MM.1S (cell line): Measurements from ENCODE around the gene TRIM41.
A peak's percentile ranks its signal among the peaks of the same experiment; 100 is the strongest.

Source experiments
- DNase-seq: peaks from one replicate; pipeline ENCODE4 v3.0.0-alpha.2; 2015
- H2AFZ ChIP-seq: fragments of 300-600 bp; sonication (generic); 2 replicates; pipeline ENCODE4 v1.6.0; 2016; ENCODE audit warnings: antibody characterized with exemption, low read length
- H3F3A ChIP-seq: fragments of 300-600 bp; sonication (generic); 2 replicates; pipeline ENCODE4 v1.6.1; 2016; ENCODE audit warnings: mild to moderate bottlenecking, antibody characterized with exemption, low read length, moderate library complexity, mixed read lengths; ENCODE audit not compliant: insufficient read depth
- H3K27ac ChIP-seq: fragments of 300-600 bp; sonication (generic); 2 replicates; pipeline ENCODE4 v1.5.1; 2016; ENCODE audit warnings: mild to moderate bottlenecking, low read length
- H3K27me3 ChIP-seq: fragments of 300-600 bp; sonication (generic); replicated peaks from 2 replicates; pipeline ENCODE4 v1.6.0; 2016; ENCODE audit warnings: low read length; ENCODE audit not compliant: insufficient read depth
- H3K36me3 ChIP-seq: fragments of 300-600 bp; sonication (generic); replicated peaks from 2 replicates; pipeline ENCODE4 v1.6.1; 2016; ENCODE audit warnings: mild to moderate bottlenecking, low read length, mixed read lengths; ENCODE audit not compliant: insufficient read depth
- H3K4me1 ChIP-seq: fragments of 300-600 bp; sonication (generic); 2 replicates; pipeline ENCODE4 v1.6.1; 2016; ENCODE audit warnings: low read length, mixed read lengths
- H3K4me2 ChIP-seq: fragments of 300-600 bp; sonication (generic); 2 replicates; pipeline ENCODE4 v1.6.0; 2016; ENCODE audit warnings: low read depth, low read length
- H3K4me3 ChIP-seq: fragments of 300-600 bp; sonication (generic); 2 replicates; pipeline ENCODE4 v1.5.1; 2016; ENCODE audit warnings: low read length, mixed read lengths
- H3K79me2 ChIP-seq: fragments of 300-600 bp; sonication (generic); 2 replicates; pipeline ENCODE4 v1.6.1; 2016; ENCODE audit warnings: mixed run types, low read length, mixed read lengths
- H3K9ac ChIP-seq: fragments of 300-600 bp; sonication (generic); 2 replicates; pipeline ENCODE4 v1.6.1; 2016; ENCODE audit warnings: low read length, mixed read lengths
- H3K9me2 ChIP-seq: fragments of 300-600 bp; sonication (generic); replicated peaks from 2 replicates; pipeline ENCODE4 v1.6.1; 2016; ENCODE audit warnings: mild to moderate bottlenecking, low read length, mixed read lengths; ENCODE audit not compliant: insufficient read depth
- H3K9me3 ChIP-seq: fragments of 300-600 bp; sonication (generic); replicated peaks from 2 replicates; pipeline ENCODE4 v1.6.1; 2016; ENCODE audit warnings: mild to moderate bottlenecking, low read length, mixed read lengths; ENCODE audit not compliant: insufficient read depth
- H4K20me1 ChIP-seq: fragments of 300-600 bp; sonication (generic); 2 replicates; pipeline ENCODE4 v1.6.1; 2016; ENCODE audit warnings: mild to moderate bottlenecking, low read length, moderate library complexity, mixed read lengths; ENCODE audit not compliant: insufficient read depth
- EZH2 ChIP-seq: fragments of 300-600 bp; sonication (generic); optimal IDR thresholded peaks from 2 replicates; pipeline ENCODE3; 2017; ENCODE audit warnings: low read depth, mild to moderate bottlenecking, antibody characterized with exemption, low read length, mixed read lengths
- EZH2phosphoT487 ChIP-seq: fragments of 300-600 bp; sonication (generic); IDR thresholded peaks from 2 replicates; pipeline ENCODE4 v1.6.1; 2018; ENCODE audit warnings: antibody characterized with exemption, low read length
- TF ChIP-seq, protein P1 (sequence below): fragments of 300-600 bp; sonication (generic); IDR thresholded peaks from 2 replicates; pipeline ENCODE4 v1.5.1; 2016; ENCODE audit warnings: antibody characterized with exemption, low read length, mixed read lengths

TRIM41 gene

DNA sequence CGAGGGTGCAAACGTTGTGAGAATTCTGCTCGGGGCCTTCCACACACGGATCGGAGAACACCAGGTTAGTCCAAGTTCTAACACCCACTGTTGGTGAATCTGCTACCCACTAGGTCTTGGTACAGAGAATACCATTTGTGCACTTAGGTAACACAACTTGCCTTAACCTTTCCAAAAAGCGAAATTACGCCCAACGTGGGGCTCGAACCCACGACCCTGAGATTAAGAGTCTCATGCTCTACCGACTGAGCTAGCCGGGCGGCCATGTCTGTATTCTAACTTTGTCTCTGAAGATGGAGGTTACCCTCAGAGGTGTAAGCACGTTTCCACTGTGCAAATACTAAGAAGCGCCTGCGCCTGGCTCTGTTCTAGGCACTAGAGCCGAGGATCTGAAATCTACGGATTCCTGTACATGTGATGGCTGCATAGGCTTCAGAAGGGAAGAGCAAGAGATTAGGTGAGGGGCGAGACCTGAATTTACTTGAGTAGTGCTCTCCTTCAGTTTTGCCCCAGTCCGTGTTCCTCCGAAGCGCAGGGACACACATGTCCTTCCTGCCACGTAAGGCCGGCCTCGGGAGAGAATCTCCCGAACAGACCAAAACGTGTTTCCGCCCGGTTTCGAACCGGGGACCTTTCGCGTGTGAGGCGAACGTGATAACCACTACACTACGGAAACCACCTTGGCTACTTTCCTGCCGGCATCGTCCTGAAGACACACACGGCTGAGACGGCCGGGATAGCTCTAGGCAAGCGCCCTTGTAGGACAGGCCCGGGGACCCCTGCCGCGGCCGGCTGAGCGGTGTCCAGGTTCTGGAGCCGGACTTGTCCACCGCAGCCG, 1.1 kb upstream of the TRIM41 start:
- TF ChIP-seq EZH2phosphoT487: no peak
- TF ChIP-seq, protein P1, sequence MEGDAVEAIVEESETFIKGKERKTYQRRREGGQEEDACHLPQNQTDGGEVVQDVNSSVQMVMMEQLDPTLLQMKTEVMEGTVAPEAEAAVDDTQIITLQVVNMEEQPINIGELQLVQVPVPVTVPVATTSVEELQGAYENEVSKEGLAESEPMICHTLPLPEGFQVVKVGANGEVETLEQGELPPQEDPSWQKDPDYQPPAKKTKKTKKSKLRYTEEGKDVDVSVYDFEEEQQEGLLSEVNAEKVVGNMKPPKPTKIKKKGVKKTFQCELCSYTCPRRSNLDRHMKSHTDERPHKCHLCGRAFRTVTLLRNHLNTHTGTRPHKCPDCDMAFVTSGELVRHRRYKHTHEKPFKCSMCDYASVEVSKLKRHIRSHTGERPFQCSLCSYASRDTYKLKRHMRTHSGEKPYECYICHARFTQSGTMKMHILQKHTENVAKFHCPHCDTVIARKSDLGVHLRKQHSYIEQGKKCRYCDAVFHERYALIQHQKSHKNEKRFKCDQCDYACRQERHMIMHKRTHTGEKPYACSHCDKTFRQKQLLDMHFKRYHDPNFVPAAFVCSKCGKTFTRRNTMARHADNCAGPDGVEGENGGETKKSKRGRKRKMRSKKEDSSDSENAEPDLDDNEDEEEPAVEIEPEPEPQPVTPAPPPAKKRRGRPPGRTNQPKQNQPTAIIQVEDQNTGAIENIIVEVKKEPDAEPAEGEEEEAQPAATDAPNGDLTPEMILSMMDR: no peak
- no peak for TF ChIP-seq EZH2
- Histone ChIP-seq H3K36me3 (no peaks in the 10 kb centered on the region), H3K27ac (peak overlapping the region; percentile 97), H2AFZ (peak overlapping the region; percentile 76), H3K4me3 (peak overlapping the region; percentile 90), H3K4me2 (peak overlapping the region; percentile 98), H3K27me3 (no peaks in the 10 kb centered on the region), H3K4me1 (peaks cover 20% of the 10 kb centered on the region), H3K9me2 (no peaks in the 10 kb centered on the region), H4K20me1 (no peaks in the 10 kb centered on the region), H3F3A (peaks cover 60% of the 10 kb centered on the region), H3K79me2 (peaks cover 16% of the 10 kb centered on the region), H3K9ac (peak overlapping the region; percentile 84), H3K9me3 (no peaks in the 10 kb centered on the region)
- DNase-seq: peak; percentile 92

DNA sequence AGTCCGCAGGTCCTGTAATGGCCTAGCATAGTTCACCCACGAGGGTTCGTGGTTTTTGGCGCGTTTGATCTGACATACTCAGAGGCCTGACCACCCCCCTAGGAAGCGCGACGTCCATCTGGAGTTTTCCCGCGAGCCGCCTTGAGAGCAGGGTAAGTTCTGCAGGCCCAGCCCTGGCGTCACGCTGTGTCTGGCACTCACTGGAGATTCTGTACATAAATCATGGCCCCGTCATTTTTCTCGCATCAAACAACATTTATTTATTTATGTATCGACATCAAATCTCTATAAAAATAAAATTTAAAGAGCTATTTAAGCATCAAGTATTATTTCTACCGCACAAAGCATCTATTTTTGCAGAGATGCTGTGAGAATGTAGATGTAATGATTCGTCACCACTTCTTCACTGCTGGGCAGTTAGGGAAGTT, 437 bp upstream of the TRIM41 start:
- no peak for DNase-seq

DNA sequence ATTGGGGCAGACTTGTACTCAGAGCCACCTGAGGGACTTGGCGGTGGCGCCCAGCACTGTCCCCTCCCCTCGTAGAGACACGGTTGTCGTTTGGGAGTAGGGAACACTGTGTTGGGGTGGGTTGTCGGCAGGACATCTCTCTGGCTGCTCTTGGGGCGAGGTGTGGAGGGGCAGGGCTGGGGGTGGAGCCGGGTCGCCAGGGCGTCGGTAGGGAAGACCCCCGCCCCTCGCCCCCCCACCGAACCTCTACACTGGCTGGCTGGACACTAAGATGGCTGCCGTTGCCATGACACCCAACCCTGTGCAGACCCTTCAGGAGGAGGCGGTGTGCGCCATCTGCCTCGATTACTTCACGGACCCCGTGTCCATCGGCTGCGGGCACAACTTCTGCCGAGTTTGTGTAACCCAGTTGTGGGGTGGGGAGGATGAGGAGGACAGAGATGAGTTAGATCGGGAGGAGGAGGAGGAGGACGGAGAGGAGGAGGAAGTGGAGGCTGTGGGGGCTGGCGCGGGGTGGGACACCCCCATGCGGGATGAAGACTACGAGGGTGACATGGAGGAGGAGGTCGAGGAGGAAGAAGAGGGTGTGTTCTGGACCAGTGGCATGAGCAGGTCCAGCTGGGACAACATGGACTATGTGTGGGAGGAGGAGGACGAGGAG, 778 bp downstream of the TRIM41 start:
- H3K36me3 ChIP-seq: no peaks in the 10 kb centered on the region
- peaks cover 16% of the 10 kb centered on the region for H3K79me2 ChIP-seq
- H3K4me2 ChIP-seq: peak overlapping the region; percentile 98
- peak overlapping the region; percentile 84 for H3K9ac ChIP-seq
- H3K27me3 ChIP-seq: no peaks in the 10 kb centered on the region
- peaks cover 42% of the 10 kb centered on the region for H3F3A ChIP-seq
- H3K4me1 ChIP-seq: peaks cover 16% of the 10 kb centered on the region
- peak overlapping the region; percentile 97 for H3K27ac ChIP-seq
- H2AFZ ChIP-seq: peak overlapping the region; percentile 81
- H3K4me3 ChIP-seq: peak overlapping the region; percentile 90
- TF ChIP-seq EZH2: no peak
- TF ChIP-seq, protein P1: no peak
- no peak for TF ChIP-seq EZH2phosphoT487
- no peaks in the 10 kb centered on the region for H3K9me3 ChIP-seq
- DNase-seq: no peak
- H4K20me1 ChIP-seq: no peaks in the 10 kb centered on the region
- no peaks in the 10 kb centered on the region for H3K9me2 ChIP-seq

More for the DNA sequence above, 437 bp upstream of the TRIM41 start:
- Histone ChIP-seq H3K27me3 (no peaks in the 10 kb centered on the region), H3K27ac (peak overlapping the region; percentile 97), H3K36me3 (no peaks in the 10 kb centered on the region), H3K4me1 (peaks cover 19% of the 10 kb centered on the region), H3F3A (peaks cover 54% of the 10 kb centered on the region), H3K79me2 (peaks cover 16% of the 10 kb centered on the region), H3K4me3 (peak overlapping the region; percentile 90), H2AFZ (peak overlapping the region; percentile 76), H4K20me1 (no peaks in the 10 kb centered on the region), H3K4me2 (peak overlapping the region; percentile 98), H3K9ac (peak overlapping the region; percentile 84), H3K9me3 (no peaks in the 10 kb centered on the region), H3K9me2 (no peaks in the 10 kb centered on the region)
- TF ChIP-seq EZH2phosphoT487 (no peak), EZH2 (no peak)
- TF ChIP-seq, protein P1: no peak
